Posterior vena cava (tissue), 2 donors: ENCODE results near the gene GPR141. TPM values are rescaled to one million over a fixed set of nuclear protein-coding genes. Genes with fewer than 3 reads are reported as not detected.

Experiments
- DNase-seq: peaks from one replicate; pipeline ENCODE4 v3.0.0-alpha.2; 2020; ENCODE audit warnings: low spot score
- intact Hi-C, 2 donors: fragments of 100-400 bp; cut with DNase I; formaldehyde crosslinking; loops; one replicate each; pipeline versions ENCODE4 v1.14.1 to v1.14.2; 2022 to 2023
- long read RNA-seq, 2 donors: library from polyadenylated mRNA; unstranded; transcript quantifications; one replicate each; pipeline ENCODE4 v2.0.0, GENCODE V29; 2020 to 2021
- total RNA-seq, 2 donors: library from RNA; stranded (reverse); fragmentation: NEBNext Ultra II Directional; extraction: Animal tissue kit (Norgen Biotek cat#: 25700); gene quantifications; one replicate each; pipeline ENCODE4 v1.2.1, GENCODE V29; 2021
- donor health status: DM: yes; HTN: yes; CAD: no.
- donor health status: DM: yes; HTN: yes; CAD: no.

Gene GPR141
- 1 to 10 TPM in 1 of 2 donors, under 1 TPM in 1; 0.71 to 1.3 TPM for total RNA-seq
- long read RNA-seq, donor 1: 0 reads
- long read RNA-seq, donor 2: 0 reads

GRCh38 chr7:37683246-37684120 is at the start of gene GPR141:
GPR141 (plus strand) TSS chr7:37683766; CDS start chr7:37740394, 56,628 bp downstream.
- no peak for DNase-seq
- intact Hi-C loops: no loop called here

- intact Hi-C loops: no loop called here
- DNase-seq: no peak
These were observed 48.2 kb upstream of the GPR141 start for GRCh38 chr7:37635346-37635745.

- intact Hi-C loops: no loop called here
- DNase-seq: no peak
These were observed 41.5 kb upstream of the GPR141 start for GRCh38 chr7:37642028-37642540.

GRCh38 chr7:37643876-37644275 is 39.7 kb upstream of the GPR141 start:
- no peak for DNase-seq
- intact Hi-C loops: no loop called here

- intact Hi-C loops: no loop called here
- DNase-seq: no peak
These were observed 38.1 kb upstream of the GPR141 start for GRCh38 chr7:37645282-37646050.

- DNase-seq: no peak
- intact Hi-C loops: no loop called here
These were observed 26.5 kb upstream of the GPR141 start for GRCh38 chr7:37656913-37657530.

- DNase-seq: no peak
- intact Hi-C loops: no loop called here
These were observed 25.8 kb upstream of the GPR141 start for GRCh38 chr7:37657816-37658215.

- intact Hi-C loops: no loop called here
- DNase-seq: no peak
These were observed 23.5 kb upstream of the GPR141 start for GRCh38 chr7:37659971-37660565.

- intact Hi-C loops: no loop called here
- no peak for DNase-seq
These were observed 23.0 kb upstream of the GPR141 start for GRCh38 chr7:37660614-37661013.

- intact Hi-C loops: no loop called here
- no peak for DNase-seq
These were observed 19.9 kb upstream of the GPR141 start for GRCh38 chr7:37663693-37664092.

GRCh38 chr7:37665352-37666022 is 18.1 kb upstream of the GPR141 start:
- DNase-seq: no peak

GRCh38 chr7:37666026-37666799 is 17.4 kb upstream of the GPR141 start:
- DNase-seq: no peak
- intact Hi-C loops: loop anchor here in 1 of 2 donors (2.0 kb wide), 1 partner anchor 67 kb away; no protein-coding TSS in a partner anchor

More at GRCh38 chr7:37665352-37666022, 18.1 kb upstream of the GPR141 start:
- intact Hi-C loops: loop anchor here in 1 of 2 donors (2.0 kb wide), 1 partner anchor 67 kb away; no protein-coding TSS in a partner anchor

- no peak for DNase-seq
- intact Hi-C loops: no loop called here
These were observed 13.7 kb upstream of the GPR141 start for GRCh38 chr7:37669818-37670217.

- intact Hi-C loops: no loop called here
- DNase-seq: no peak
These were observed 13.1 kb upstream of the GPR141 start for GRCh38 chr7:37670436-37670835.

- DNase-seq: no peak
- intact Hi-C loops: no loop called here
These were observed 11.7 kb upstream of the GPR141 start for GRCh38 chr7:37671876-37672275.

- intact Hi-C loops: no loop called here
- no peak for DNase-seq
These were observed 10.6 kb upstream of the GPR141 start for GRCh38 chr7:37672926-37673325.

- DNase-seq: no peak
These were observed 10.0 kb upstream of the GPR141 start for GRCh38 chr7:37673523-37673922.

GRCh38 chr7:37674531-37674930 is 9.0 kb upstream of the GPR141 start:
- no peak for DNase-seq
- intact Hi-C loops: no loop called here

More at GRCh38 chr7:37673523-37673922, 10.0 kb upstream of the GPR141 start:
- intact Hi-C loops: no loop called here
